HepG2 (cell line): Measurements from ENCODE around the gene DNAJC12. TPM values are rescaled to one million over a fixed set of nuclear protein-coding genes. Genes with fewer than 3 reads are reported as not detected.

Source experiments
- ATAC-seq: fragments of 200-7000 bp; cut with Tn5 transposase; 3 replicates; pipeline ENCODE4 v1.9.1; 2020; ENCODE audit warnings: mild to moderate bottlenecking, moderate library complexity
- BruUV-seq: library from RNA; stranded (reverse); fragments of 400-500 nt; replicated peaks from 2 replicates; lab custom pipeline; 2021; lab: Mats Ljungman, UMichigan
- CTCF ChIA-PET: fragments of 300-600 bp; formaldehyde crosslinking; extraction: SDS; loops from one replicate; lab custom pipeline; 2021; ENCODE audit warnings: low total read pairs, inconsistent platforms, low intra/inter-chr PET ratio; lab: Yijun Ruan, JAX
- POLR2A ChIA-PET: fragments of 350-600 bp; sonication (Branson Sonifier 250); formaldehyde crosslinking; loops from one replicate; lab custom pipeline; 2020; ENCODE audit warnings: antibody characterized with exemption, inconsistent platforms; lab: Yijun Ruan, JAX
- DNase-seq: peaks from one replicate; pipeline ENCODE4 v3.0.0-alpha.2; 2015; ENCODE audit warnings: low spot score
- FAIRE-seq: peaks from 3 replicates; lab custom pipeline; 2011; peaks lifted over from hg19 to GRCh38; lab: Jason Lieb, UNC
- H2AFZ ChIP-seq: one replicate; pipeline ENCODE4 v1.6.1; 2011; ENCODE audit warnings: low read length, inconsistent platforms
- H3K27ac ChIP-seq: fragments of 300-600 bp; 3 replicates; pipeline ENCODE4 v1.8.0; 2011; ENCODE audit warnings: mixed run types, mild to moderate bottlenecking, mixed read lengths, low read length, inconsistent platforms; ENCODE audit not compliant: insufficient read depth; ENCODE audit errors: extremely low read length
- H3K27me3 ChIP-seq, 2 experiments: fragments of 200-600 bp in 1 of 2; 2 replicates in 1 of 2; 3 replicates in 1 of 2; pipeline versions ENCODE4 v1.6.0 to v1.8.0; 2011; ENCODE audit warnings: low read length in 2 of 2, mild to moderate bottlenecking in 2 of 2, moderate library complexity in 2 of 2, inconsistent platforms in 1 of 2; ENCODE audit not compliant: insufficient read depth in 2 of 2, control insufficient read depth in 1 of 2
- H3K36me3 ChIP-seq, 2 experiments: fragments of 200-600 bp in 1 of 2; replicated peaks in 1 of 2; 2 replicates in 1 of 2; 3 replicates in 1 of 2; pipeline versions ENCODE4 v1.5.1 to v1.8.0; 2011; ENCODE audit warnings: low read length in 2 of 2, inconsistent platforms in 1 of 2; ENCODE audit not compliant: insufficient read depth in 2 of 2, control insufficient read depth in 1 of 2
- H3K4me1 ChIP-seq: 2 replicates; pipeline ENCODE4 v1.5.1; 2012; ENCODE audit warnings: low read length, inconsistent platforms; ENCODE audit not compliant: insufficient read depth
- H3K4me2 ChIP-seq: 2 replicates; pipeline ENCODE4 v1.6.0; 2011; ENCODE audit warnings: low read depth, low read length, inconsistent platforms
- H3K4me3 ChIP-seq, 3 experiments: fragments of 200-600 bp in 1 of 3; sonication (generic), shearing (Covaris generic) in 1 of 3; replicated peaks in 1 of 3; 2 replicates each; pipeline ENCODE4 v1.5.1; 2011 to 2016; ENCODE audit warnings: low read length in 3 of 3, inconsistent platforms in 2 of 3, low read depth in 2 of 3, mild to moderate bottlenecking in 2 of 3, control low read depth in 1 of 3, mixed read lengths in 1 of 3; ENCODE audit not compliant: insufficient read depth in 1 of 3
- H3K79me2 ChIP-seq: one replicate; pipeline ENCODE4 v1.6.1; 2011; ENCODE audit warnings: low read length, inconsistent platforms; ENCODE audit not compliant: insufficient read depth
- H3K9ac ChIP-seq: 2 replicates; pipeline ENCODE4 v1.6.0; 2011; ENCODE audit warnings: mild to moderate bottlenecking, low read depth, low read length, inconsistent platforms; ENCODE audit not compliant: insufficient read depth
- H3K9me3 ChIP-seq: 2 replicates; pipeline ENCODE4 v1.5.1; 2012; ENCODE audit warnings: mild to moderate bottlenecking, low read length
- H4K20me1 ChIP-seq: 2 replicates; pipeline ENCODE4 v1.6.0; 2011; ENCODE audit warnings: inconsistent platforms, mild to moderate bottlenecking, low read length, moderate library complexity; ENCODE audit not compliant: insufficient read depth
- ARHGAP35 ChIP-seq: sonication (generic); formaldehyde crosslinking; IDR thresholded peaks from 2 replicates; pipeline ENCODE4 v1.9.0; 2022; ENCODE audit warnings: mild to moderate bottlenecking, inconsistent platforms, moderate library complexity, missing genetic modification reagents, borderline replicate concordance
- ATF7-NPFF ChIP-seq: sonication (generic); formaldehyde crosslinking; IDR thresholded peaks from 2 replicates; pipeline ENCODE4 v1.8.1; 2023; ENCODE audit warnings: mild to moderate bottlenecking, low read depth, missing genetic modification reagents, moderate library complexity
- BORCS8-MEF2B ChIP-seq: sonication (generic); formaldehyde crosslinking; IDR thresholded peaks from 2 replicates; pipeline ENCODE4 v1.8.0; 2022; ENCODE audit warnings: mild to moderate bottlenecking, missing genetic modification reagents
- FOSL2 ChIP-seq: sonication (generic); formaldehyde crosslinking; IDR thresholded peaks from 2 replicates; pipeline ENCODE4 v1.4.0; 2020; ENCODE audit warnings: missing genetic modification reagents
- HNF1B ChIP-seq: sonication (generic); formaldehyde crosslinking; IDR thresholded peaks from 2 replicates; pipeline ENCODE4 v1.5.1; 2020; ENCODE audit warnings: mild to moderate bottlenecking, moderate library complexity, missing genetic modification reagents
- HNF4A ChIP-seq: sonication (generic); formaldehyde crosslinking; IDR thresholded peaks from 2 replicates; pipeline ENCODE4 v1.4.0; 2020; ENCODE audit warnings: missing genetic modification reagents
- IRX3 ChIP-seq: sonication (generic); formaldehyde crosslinking; IDR thresholded peaks from 2 replicates; pipeline ENCODE4 v1.8.1; 2023; ENCODE audit warnings: mild to moderate bottlenecking, low read depth, missing genetic modification reagents, borderline replicate concordance
- MAX ChIP-seq: IDR thresholded peaks from 2 replicates; pipeline ENCODE4 v1.6.1; 2012; ENCODE audit warnings: inconsistent platforms
- MEIS2 ChIP-seq: sonication (generic); formaldehyde crosslinking; IDR thresholded peaks from 2 replicates; pipeline ENCODE4 v1.9.0; 2021; ENCODE audit warnings: mild to moderate bottlenecking, missing genetic modification reagents
- NKX3-1 ChIP-seq: sonication (generic); formaldehyde crosslinking; IDR thresholded peaks from 2 replicates; pipeline ENCODE4 v1.5.0; 2020; ENCODE audit warnings: missing genetic modification reagents
- PAX8 ChIP-seq: sonication (generic); formaldehyde crosslinking; IDR thresholded peaks from 2 replicates; pipeline ENCODE4 v1.8.0; 2022; ENCODE audit warnings: mild to moderate bottlenecking, missing genetic modification reagents, borderline replicate concordance
- SPEN ChIP-seq: sonication (generic); formaldehyde crosslinking; IDR thresholded peaks from 2 replicates; pipeline ENCODE4 v1.5.1; 2020; ENCODE audit warnings: low read depth, mild to moderate bottlenecking, missing genetic modification reagents
- TOPORS ChIP-seq: sonication (generic); formaldehyde crosslinking; IDR thresholded peaks from 2 replicates; pipeline ENCODE4 v1.8.0; 2023; ENCODE audit warnings: mild to moderate bottlenecking, missing genetic modification reagents
- TRIM22 ChIP-seq: fragments of 450-650 bp; IDR thresholded peaks from 2 replicates; pipeline ENCODE4 v1.6.1; 2017
- ZBTB34 ChIP-seq: sonication (generic); formaldehyde crosslinking; IDR thresholded peaks from 2 replicates; pipeline ENCODE4 v1.8.0; 2022; ENCODE audit warnings: mild to moderate bottlenecking, missing genetic modification reagents
- ZBTB38 ChIP-seq: sonication (generic); formaldehyde crosslinking; IDR thresholded peaks from 2 replicates; pipeline ENCODE4 v1.5.1; 2020; ENCODE audit warnings: mild to moderate bottlenecking, missing genetic modification reagents
- ZFP36L1 ChIP-seq: sonication (generic); formaldehyde crosslinking; IDR thresholded peaks from 2 replicates; pipeline ENCODE4 v1.8.0; 2022; ENCODE audit warnings: mild to moderate bottlenecking, missing genetic modification reagents, moderate library complexity
- ZFY ChIP-seq: sonication (generic); formaldehyde crosslinking; IDR thresholded peaks from 2 replicates; pipeline ENCODE4 v1.4.0; 2020; ENCODE audit warnings: missing genetic modification reagents
- ZNF138 ChIP-seq: sonication (generic); formaldehyde crosslinking; IDR thresholded peaks from 2 replicates; pipeline ENCODE4 v1.5.0; 2020; ENCODE audit warnings: mild to moderate bottlenecking, low read depth, missing genetic modification reagents
- ZNF446 ChIP-seq: sonication (generic); formaldehyde crosslinking; IDR thresholded peaks from 2 replicates; pipeline ENCODE4 v1.5.0; 2020; ENCODE audit warnings: mild to moderate bottlenecking, missing genetic modification reagents
- ZNF558 ChIP-seq: sonication (generic); formaldehyde crosslinking; IDR thresholded peaks from 2 replicates; pipeline ENCODE4 v1.9.0; 2022; ENCODE audit warnings: mild to moderate bottlenecking, missing genetic modification reagents, borderline replicate concordance
- WGBS: methylation state at CpG from one replicate; pipeline ENCODE4 v1.1.6; 2017; ENCODE audit warnings: low lambda C conversion rate; 5-methylcytosine and 5-hydroxymethylcytosine counted together
- in situ Hi-C: cut with HindIII; loops from 2 replicates; pipeline ENCODE4 v1.10.0; 2017; ENCODE audit warnings: low pct_unique_long_range_greater_than_20kb; ENCODE audit not compliant: extremely low pct_ligation_motif_present
- intact Hi-C: fragments of 100-400 bp; cut with micrococcal nuclease; formaldehyde crosslinking; loops from one replicate; pipeline ENCODE4 v1.10.0; 2022; ENCODE audit not compliant: unreplicated experiment
- polyA plus RNA-seq, 8 experiments: library from polyadenylated mRNA; depleted of rRNA in 3 of 8; stranded (reverse) in 7 of 8; unstranded in 1 of 8; fragments of >200 nt; fragmentation: Illumina TruSeq in 4 of 8; extraction: Trizol in 4 of 8; gene quantifications; 2 replicates each; pipeline versions ENCODE4 v1.2.1 to v1.2.3, GENCODE V29; 2011 to 2016; ENCODE audit warnings: low read depth in 4 of 8, missing spikeins in 1 of 8, mixed read lengths in 1 of 8; ENCODE audit not compliant: insufficient read depth in 1 of 8
- total RNA-seq, 5 experiments: library from RNA; depleted of rRNA; stranded (reverse); fragments of >200 nt; fragmentation: Illumina TruSeq; extraction: Trizol; gene quantifications; 2 replicates each; pipeline ENCODE4 v1.2.3, GENCODE V29; 2016; ENCODE audit warnings: low read depth in 1 of 5

DNAJC12 gene
- total and polyA plus RNA-seq, 2 of the 13 experiments (the other 11 are each of a cell fraction or from before 2014, with no cell fraction given) = 11.6 to 43.9 TPM

- H3K79me2 ChIP-seq = no peaks in the 10 kb centered on the region
- ChIA-PET POLR2A (interaction anchor here (1.4 kb wide), 1 partner anchor 25 kb away, joined by 4 read pairs; no protein-coding TSS in a partner anchor), CTCF (no interaction called here)
- H3K27ac ChIP-seq = no peak overlapping the region
- peak overlapping the region; percentile 89 for H3K4me2 ChIP-seq
- peak overlapping the region; percentile 93 for H2AFZ ChIP-seq
- peak overlapping the region; percentile 38 to 90 (median 77); a peak in 5 of 6 replicates for H3K4me3 ChIP-seq
- ATAC-seq (peak; percentile 59), FAIRE-seq (no peak), DNase-seq (peak; percentile 23)
- 41% methylated on average over 18 of the region's 22 CpGs for WGBS
- H3K9me3 ChIP-seq = no peaks in the 10 kb centered on the region
- H3K9ac ChIP-seq = peak overlapping the region; percentile 41; the same call in 1 of the 2 replicates
- no peaks in the 10 kb centered on the region for H3K36me3 ChIP-seq
- H4K20me1 ChIP-seq = no peaks in the 10 kb centered on the region
- peaks cover 0 to 1% of the 10 kb centered on the region in 2 experiments; a peak in 2 of 5 replicates for H3K27me3 ChIP-seq
- no TSS peak for BruUV-seq
- peaks cover 17% of the 10 kb centered on the region for H3K4me1 ChIP-seq
- intact Hi-C loops (loop anchor here (2.0 to 5.0 kb wide), 2 partner anchors 39 to 66 kb away; partner anchors contain the start of gene CTNNA3), in situ Hi-C loops (no loop called here)
- TF ChIP-seq ZNF558 (CRISPR knock-in tag) = 0 out of 2 replicates have a peak, but pooled peaks have one; percentile 5
- TF ChIP-seq ZNF138 (CRISPR knock-in tag) = peak; percentile 8; the same call in 1 of the 2 replicates
- TF ChIP-seq ZBTB34 (CRISPR knock-in tag) = 0 out of 2 replicates have a peak, but pooled peaks have one; percentile 14
- TF ChIP-seq ZNF446 = peak; percentile 11; the same call in 1 of the 2 replicates
- peak; percentile 9; the same call in 1 of the 2 replicates for TF ChIP-seq BORCS8-MEF2B (CRISPR knock-in tag)
- peak; percentile 42 for TF ChIP-seq ZBTB38 (CRISPR knock-in tag)
- no peak for TF ChIP-seq FOSL2 (CRISPR knock-in tag)
- TF ChIP-seq HNF1B (CRISPR knock-in tag) = peak; percentile 57; the same call in 1 of the 2 replicates
- no peak for TF ChIP-seq PAX8 (CRISPR knock-in tag)
- no peak for TF ChIP-seq TOPORS
- TF ChIP-seq ZFY = peak; percentile 29
- TF ChIP-seq SPEN (CRISPR knock-in tag) = peak; percentile 30; the same call in 1 of the 2 replicates
- TF ChIP-seq MAX = 0 out of 2 replicates have a peak, but pooled peaks have one; percentile 14
- TF ChIP-seq TRIM22 = no peak
- TF ChIP-seq ZFP36L1 (CRISPR knock-in tag) = 0 out of 2 replicates have a peak, but pooled peaks have one; percentile 18
- 0 out of 2 replicates have a peak, but pooled peaks have one; percentile 35 for TF ChIP-seq IRX3
- no peak for TF ChIP-seq HNF4A (CRISPR knock-in tag)
- TF ChIP-seq NKX3-1 (CRISPR knock-in tag) = 0 out of 2 replicates have a peak, but pooled peaks have one; percentile 8
- no peak for TF ChIP-seq ARHGAP35 (CRISPR knock-in tag)
- TF ChIP-seq ATF7-NPFF (CRISPR knock-in tag) = no peak
- TF ChIP-seq MEIS2 (CRISPR knock-in tag) = 0 out of 2 replicates have a peak, but pooled peaks have one; percentile 14
These were observed 74.4 kb downstream of the DNAJC12 start for GRCh38 chr10:67763499-67764011.
